Dendritic cell treated with granulocyte-macrophage colony-stimulating factor and Interleukin-4, amounts not matched to agents 40 ng/mL and 50 ng/mL, for 4 days (primary cell): Measurements from ENCODE around the gene SETBP1.

ENCODE experiments used
- H3K27ac Mint-ChIP-seq: one replicate; pipeline ENCODE4 v1.8.0; 2022; ENCODE audit warnings: mild to moderate bottlenecking, mixed read lengths
- H3K27me3 Mint-ChIP-seq: one replicate; pipeline ENCODE4 v1.8.0; 2022; ENCODE audit warnings: mild to moderate bottlenecking, mixed read lengths
- H3K36me3 Mint-ChIP-seq: one replicate; pipeline ENCODE4 v1.8.0; 2022; ENCODE audit warnings: low read depth, mixed read lengths
- H3K4me1 Mint-ChIP-seq: one replicate; pipeline ENCODE4 v1.8.0; 2022; ENCODE audit warnings: low read depth, mixed read lengths
- H3K4me3 Mint-ChIP-seq: one replicate; pipeline ENCODE4 v1.8.0; 2022; ENCODE audit warnings: mild to moderate bottlenecking, moderate library complexity, mixed read lengths
- H3K9me3 Mint-ChIP-seq: one replicate; pipeline ENCODE4 v1.8.0; 2022; ENCODE audit warnings: mixed read lengths
- intact Hi-C: fragments of 100-400 bp; cut with micrococcal nuclease; formaldehyde crosslinking; loops from one replicate; pipeline ENCODE4 v1.15.0; 2022

SETBP1 gene

DNA sequence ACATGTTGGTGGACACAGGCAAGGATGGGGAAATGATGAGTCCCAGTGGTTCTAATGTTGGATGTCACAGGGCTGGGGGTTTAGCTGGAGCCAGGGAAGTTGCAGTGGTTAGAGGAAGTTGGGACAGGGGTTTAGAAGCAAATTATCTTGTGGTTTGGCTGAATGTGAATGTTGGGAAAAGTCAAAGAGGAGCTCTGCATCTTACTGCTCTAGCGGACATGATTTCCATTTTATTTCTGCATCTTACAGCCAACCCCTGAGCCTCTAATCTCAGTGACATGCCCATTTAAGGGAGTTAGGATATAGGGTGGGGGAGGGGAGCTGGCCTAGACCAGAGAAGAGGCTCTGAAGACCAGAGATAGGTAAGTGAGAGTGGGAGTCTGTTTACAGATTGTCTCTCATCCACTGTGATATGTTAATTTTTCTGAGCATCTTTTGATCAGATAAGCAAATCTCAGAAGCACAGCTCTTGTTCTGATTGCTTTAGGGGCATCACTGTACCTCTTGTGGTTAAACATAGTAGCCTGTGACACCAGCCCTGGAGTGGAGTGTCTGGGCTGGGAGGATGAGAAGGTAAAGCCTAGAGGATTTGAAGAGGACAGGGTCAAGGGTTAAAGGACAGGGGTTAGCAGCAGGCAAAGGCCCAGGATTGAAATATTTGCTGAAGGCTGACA is 43.6 kb downstream of the SETBP1 start:
- Mint-ChIP-seq H3K9me3 (no peaks in the 10 kb centered on the region), H3K4me3 (no peak overlapping the region), H3K27me3 (peaks cover 81% of the 10 kb centered on the region), H3K4me1 (peaks cover 47% of the 10 kb centered on the region), H3K27ac (no peak overlapping the region), H3K36me3 (no peaks in the 10 kb centered on the region)
- intact Hi-C loops, result no loop called here

DNA sequence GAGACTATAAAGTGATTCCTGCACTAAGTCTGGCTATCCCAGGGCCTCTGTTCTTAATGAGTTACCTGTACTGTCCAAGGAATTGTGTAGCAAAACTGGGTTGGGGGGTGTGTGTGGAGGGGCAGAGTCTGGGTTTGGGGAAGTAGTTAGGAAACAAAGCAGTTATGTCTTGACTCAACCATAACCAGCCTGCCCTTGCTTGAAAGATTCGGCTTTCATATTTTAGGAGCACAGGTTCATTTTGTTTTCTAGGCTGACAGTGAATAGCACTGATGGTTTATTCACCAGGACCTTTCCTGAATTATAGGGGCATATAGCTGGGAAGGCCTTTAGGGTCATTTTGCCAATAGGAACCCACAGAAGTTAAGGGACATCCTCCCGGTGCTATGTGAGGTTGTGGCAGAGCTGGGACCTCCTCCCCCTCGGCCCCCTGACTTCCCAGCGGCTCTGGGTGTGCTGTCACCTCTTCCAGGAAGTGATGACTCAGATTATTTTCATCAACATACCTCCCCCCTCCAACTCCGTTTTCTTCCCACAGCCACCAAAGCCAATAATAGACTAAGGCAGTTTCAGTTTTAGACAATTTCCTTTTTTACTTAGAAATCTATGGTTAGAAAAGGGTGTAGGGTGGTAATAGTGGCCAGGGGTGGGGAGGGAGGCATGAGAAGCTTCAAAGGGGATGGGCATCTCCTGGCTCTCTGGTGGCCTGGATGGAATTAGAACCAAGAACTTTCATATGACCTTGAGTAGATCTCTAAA is 44.8 kb downstream of the SETBP1 start:
- intact Hi-C loops, result loop anchor here (5.0 kb wide), 1 partner anchor 42 kb away; no protein-coding TSS in a partner anchor
- Mint-ChIP-seq H3K9me3 (no peaks in the 10 kb centered on the region), H3K27me3 (peaks cover 81% of the 10 kb centered on the region), H3K36me3 (no peaks in the 10 kb centered on the region), H3K27ac (no peak overlapping the region), H3K4me1 (peaks cover 50% of the 10 kb centered on the region), H3K4me3 (no peak overlapping the region)

DNA sequence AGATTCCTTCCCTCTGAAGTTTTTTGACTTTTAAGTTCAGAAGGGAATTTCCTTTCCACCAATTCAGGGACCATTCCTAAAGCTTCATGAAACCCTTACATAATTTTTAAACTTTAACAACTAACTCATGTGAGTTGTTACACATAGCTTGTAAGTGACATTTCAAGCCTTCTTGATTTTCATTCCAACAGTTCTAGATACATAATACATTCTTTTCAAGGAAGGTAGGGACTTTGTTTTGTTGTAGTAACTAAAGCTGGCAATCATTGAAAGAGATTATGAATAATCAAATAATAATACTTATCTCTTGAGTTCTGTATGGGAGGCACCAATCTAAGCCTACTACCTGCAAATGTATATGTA is 45.4 kb downstream of the SETBP1 start:
- no peak overlapping the region for H3K27ac Mint-ChIP-seq
- H3K4me1 Mint-ChIP-seq, result peaks cover 56% of the 10 kb centered on the region
- intact Hi-C loops, result loop anchor here (5.0 kb wide), 1 partner anchor 41 kb away; no protein-coding TSS in a partner anchor
- H3K9me3 Mint-ChIP-seq, result no peaks in the 10 kb centered on the region
- H3K27me3 Mint-ChIP-seq, result peaks cover 82% of the 10 kb centered on the region
- H3K36me3 Mint-ChIP-seq, result no peaks in the 10 kb centered on the region
- H3K4me3 Mint-ChIP-seq, result no peak overlapping the region

DNA sequence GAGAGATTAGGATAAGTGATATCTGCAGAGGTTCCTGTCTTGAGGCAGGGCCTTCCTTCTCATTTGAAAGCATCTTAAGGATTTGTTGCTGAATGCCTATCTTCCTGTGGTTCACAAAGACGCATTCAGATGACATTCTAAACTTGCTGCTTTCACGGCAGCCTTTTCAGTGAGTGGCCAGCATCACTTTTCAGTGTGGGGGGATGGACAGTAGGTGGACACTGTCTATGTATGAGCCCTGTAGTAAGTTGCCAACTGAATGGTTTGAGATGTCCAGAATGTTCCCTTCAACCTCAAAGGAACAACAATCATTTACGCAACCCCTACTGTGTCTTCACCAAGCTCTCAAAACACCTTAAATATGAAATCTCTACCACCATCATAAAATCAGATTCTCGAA is 46.6 kb downstream of the SETBP1 start:
- Mint-ChIP-seq H3K27ac (no peak overlapping the region), H3K4me1 (peaks cover 61% of the 10 kb centered on the region), H3K27me3 (peaks cover 84% of the 10 kb centered on the region), H3K36me3 (no peaks in the 10 kb centered on the region), H3K9me3 (no peaks in the 10 kb centered on the region), H3K4me3 (no peak overlapping the region)
- intact Hi-C loops, result loop anchor here (5.0 kb wide), 1 partner anchor 40 kb away; no protein-coding TSS in a partner anchor

DNA sequence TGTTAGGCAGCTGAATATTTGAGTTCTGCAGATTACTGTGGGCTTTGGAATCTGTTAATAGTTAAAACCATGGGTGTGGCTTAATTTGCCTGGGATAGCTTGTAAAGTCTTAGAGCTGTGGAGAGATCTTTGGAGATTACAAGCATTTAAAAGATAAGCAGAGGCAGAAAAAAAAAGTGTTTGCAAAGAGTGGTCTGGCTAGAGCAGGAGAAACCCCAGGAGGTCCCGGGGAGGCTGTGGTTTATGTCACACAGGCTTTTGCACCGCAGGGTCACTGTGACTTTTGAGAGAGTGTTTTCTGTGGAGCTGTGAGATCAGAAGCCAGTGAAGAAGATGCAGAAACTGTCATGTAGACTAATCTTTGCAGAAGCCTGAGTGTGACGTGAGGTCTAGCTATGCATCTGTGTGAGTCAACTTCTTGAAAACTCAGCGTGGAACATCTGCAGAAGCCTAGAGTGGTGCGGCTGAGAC is 49.0 kb downstream of the SETBP1 start:
- peaks cover 64% of the 10 kb centered on the region for H3K4me1 Mint-ChIP-seq
- H3K9me3 Mint-ChIP-seq, result no peaks in the 10 kb centered on the region
- peaks cover 84% of the 10 kb centered on the region for H3K27me3 Mint-ChIP-seq
- H3K36me3 Mint-ChIP-seq, result no peaks in the 10 kb centered on the region
- no peak overlapping the region for H3K27ac Mint-ChIP-seq
- H3K4me3 Mint-ChIP-seq, result no peak overlapping the region
- intact Hi-C loops, result loop anchor here (5.0 to 10.0 kb wide), 2 partner anchors 38 to 45 kb away; partner anchors contain the start of gene SETBP1

DNA sequence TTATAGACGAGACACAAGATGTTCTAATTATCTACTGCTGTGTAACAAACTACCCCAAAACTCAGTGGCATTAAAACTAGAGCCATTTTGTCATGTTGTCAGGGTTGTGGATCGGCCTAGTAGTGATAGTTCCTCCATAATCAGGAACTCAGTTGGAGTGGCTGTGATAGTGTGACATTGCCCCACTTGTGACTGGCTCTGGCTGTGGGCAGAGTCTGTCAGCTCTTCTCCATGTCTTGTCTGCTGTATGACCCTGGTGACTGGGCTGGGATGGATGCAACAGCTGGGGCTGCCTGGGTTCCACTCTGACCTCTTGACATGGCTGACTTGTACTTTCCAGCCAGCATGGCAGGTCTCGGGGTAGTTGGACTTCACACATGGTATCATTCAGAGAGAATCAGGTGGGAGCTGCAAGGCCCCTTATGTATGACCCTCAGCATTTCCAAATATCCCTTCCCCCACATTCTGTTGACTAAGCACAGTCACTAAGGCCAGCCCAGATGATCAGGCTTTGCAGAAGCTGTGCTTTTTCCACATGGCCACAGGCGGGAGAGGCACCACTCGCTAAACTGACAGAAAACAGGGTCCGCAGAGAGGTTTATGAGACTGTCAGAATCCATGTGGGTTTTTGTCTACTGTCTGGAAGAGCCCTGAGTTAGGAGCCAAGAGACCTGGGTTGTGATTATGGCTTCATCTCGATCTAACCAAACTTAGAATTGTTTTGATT is 50.3 kb downstream of the SETBP1 start:
- Mint-ChIP-seq H3K27ac (no peak overlapping the region), H3K36me3 (no peaks in the 10 kb centered on the region), H3K27me3 (peaks cover 91% of the 10 kb centered on the region), H3K4me1 (peaks cover 58% of the 10 kb centered on the region), H3K4me3 (no peak overlapping the region), H3K9me3 (no peaks in the 10 kb centered on the region)
- intact Hi-C loops, result loop anchor here (10.0 kb wide), 1 partner anchor 46 kb away; the partner anchor contains the start of gene SETBP1

DNA sequence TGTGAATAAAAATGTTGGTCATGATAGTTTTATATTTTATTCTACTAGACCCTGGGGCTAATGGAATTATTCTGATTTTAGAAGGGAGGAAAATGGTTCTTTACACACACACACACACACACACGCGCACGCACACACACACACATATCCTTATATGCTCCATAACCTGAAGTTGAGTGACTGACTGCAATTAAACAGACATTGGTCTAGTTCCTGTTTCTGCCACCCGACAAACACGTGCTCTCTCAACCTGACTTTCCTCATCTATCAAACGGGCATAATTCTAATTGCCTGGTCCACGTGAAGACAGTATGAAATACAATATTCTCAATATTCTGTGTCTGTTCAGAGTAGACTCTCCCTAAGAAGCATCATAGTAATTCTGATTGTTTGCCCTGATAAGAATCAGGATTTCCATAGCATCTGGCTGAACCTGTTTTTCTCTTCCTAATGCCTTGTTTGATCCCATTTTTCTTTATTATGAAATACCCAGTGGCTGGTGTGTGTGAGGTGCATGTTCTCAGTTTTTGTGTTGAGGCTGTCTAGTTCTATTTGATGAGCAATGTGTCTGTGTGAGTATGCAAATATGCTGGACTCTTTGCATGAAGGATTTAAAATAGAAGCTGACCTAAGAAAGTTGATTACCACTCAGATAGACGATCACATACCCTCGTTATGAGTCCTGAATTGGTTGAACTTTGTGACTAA is 51.0 kb downstream of the SETBP1 start:
- Mint-ChIP-seq H3K27me3 (peaks cover 94% of the 10 kb centered on the region), H3K36me3 (no peaks in the 10 kb centered on the region), H3K4me1 (peaks cover 56% of the 10 kb centered on the region)

DNA sequence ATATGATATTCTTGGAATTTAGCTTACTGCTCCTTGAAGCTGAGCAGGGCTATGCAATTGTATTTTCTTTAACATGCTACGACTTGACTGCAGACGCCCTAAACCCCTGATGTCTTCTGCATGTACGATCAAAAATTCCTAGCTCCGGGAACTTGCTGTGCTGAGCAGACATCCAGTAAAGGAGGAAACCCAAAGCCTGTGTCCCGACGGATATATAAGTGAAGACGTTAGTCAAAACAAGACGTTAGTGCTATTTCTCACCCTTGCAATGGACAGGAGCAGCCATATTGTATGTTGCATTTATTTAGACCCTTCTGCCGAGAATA is 51.5 kb downstream of the SETBP1 start:
- no peak overlapping the region for H3K27ac Mint-ChIP-seq
- H3K27me3 Mint-ChIP-seq, result peaks cover 94% of the 10 kb centered on the region
- no peak overlapping the region for H3K4me3 Mint-ChIP-seq
- H3K9me3 Mint-ChIP-seq, result no peaks in the 10 kb centered on the region
- no peaks in the 10 kb centered on the region for H3K36me3 Mint-ChIP-seq
- peaks cover 60% of the 10 kb centered on the region for H3K4me1 Mint-ChIP-seq
- intact Hi-C loops, result loop anchor here (10.0 kb wide), 1 partner anchor 47 kb away; the partner anchor contains the start of gene SETBP1

More for the DNA sequence above, 51.0 kb downstream of the SETBP1 start:
- Mint-ChIP-seq H3K9me3 (no peaks in the 10 kb centered on the region), H3K4me3 (no peak overlapping the region), H3K27ac (no peak overlapping the region)
- intact Hi-C loops, result loop anchor here (10.0 kb wide), 1 partner anchor 47 kb away; the partner anchor contains the start of gene SETBP1

DNA sequence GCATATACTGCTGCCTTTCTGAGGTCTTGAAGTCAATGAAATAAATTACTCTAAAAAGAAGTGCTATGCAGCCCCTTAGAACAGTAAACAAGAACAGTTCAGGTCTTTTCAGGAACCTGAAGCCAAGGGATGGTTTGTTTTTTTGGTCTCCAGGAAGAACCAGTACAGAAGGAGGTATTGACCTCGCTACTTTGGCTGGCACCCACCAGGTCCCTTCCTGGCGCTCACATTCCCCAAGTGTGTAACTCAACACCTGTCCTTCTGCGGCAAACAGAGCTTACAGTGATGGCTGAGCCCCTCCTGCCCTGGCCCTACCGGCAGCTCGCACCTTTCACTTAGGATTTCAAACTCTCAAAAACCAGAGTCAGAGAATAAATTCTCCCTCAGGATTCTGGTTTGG is 51.9 kb downstream of the SETBP1 start:
- no peaks in the 10 kb centered on the region for H3K36me3 Mint-ChIP-seq
- intact Hi-C loops, result loop anchor here (10.0 kb wide), 1 partner anchor 48 kb away; the partner anchor contains the start of gene SETBP1
- no peak overlapping the region for H3K27ac Mint-ChIP-seq
- peaks cover 93% of the 10 kb centered on the region for H3K27me3 Mint-ChIP-seq
- peaks cover 60% of the 10 kb centered on the region for H3K4me1 Mint-ChIP-seq
- H3K9me3 Mint-ChIP-seq, result no peaks in the 10 kb centered on the region
- no peak overlapping the region for H3K4me3 Mint-ChIP-seq

DNA sequence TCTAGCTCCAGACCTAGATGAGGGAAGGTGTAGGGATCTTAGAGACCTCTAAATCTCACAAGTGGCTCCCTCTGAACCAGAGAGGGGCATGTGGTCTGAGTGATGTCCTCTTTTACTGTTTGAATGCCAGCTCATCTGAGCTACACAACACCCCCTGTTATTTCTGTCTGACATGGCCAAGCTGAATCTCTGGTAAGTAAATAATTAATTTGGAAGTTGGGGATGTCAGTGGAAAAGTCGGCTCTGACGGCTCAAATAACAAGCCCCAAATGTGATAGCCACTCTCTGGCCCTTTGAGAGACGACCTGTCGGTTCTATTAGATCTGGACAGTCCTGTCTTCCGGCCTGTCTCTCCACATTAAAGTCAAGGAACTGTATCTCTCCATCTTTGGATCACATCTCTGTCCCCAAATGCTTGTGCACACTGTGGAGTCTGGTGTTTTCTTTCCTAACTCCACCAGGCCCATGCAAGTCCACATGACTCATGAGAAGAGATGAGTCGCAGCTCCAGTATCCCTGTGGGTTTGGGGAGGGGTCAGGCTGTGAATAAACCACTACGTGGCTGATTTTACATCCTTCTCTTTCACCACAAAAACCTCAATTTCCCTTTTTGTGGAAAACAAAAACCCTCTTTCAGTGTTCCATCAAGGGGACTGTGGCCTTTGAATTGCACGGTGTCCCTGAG is 52.5 kb downstream of the SETBP1 start:
- Mint-ChIP-seq H3K4me3 (no peak overlapping the region), H3K36me3 (no peaks in the 10 kb centered on the region), H3K9me3 (no peaks in the 10 kb centered on the region), H3K4me1 (peaks cover 60% of the 10 kb centered on the region), H3K27ac (no peak overlapping the region), H3K27me3 (peaks cover 93% of the 10 kb centered on the region)
- intact Hi-C loops, result loop anchor here (10.0 kb wide), 1 partner anchor 48 kb away; the partner anchor contains the start of gene SETBP1

DNA sequence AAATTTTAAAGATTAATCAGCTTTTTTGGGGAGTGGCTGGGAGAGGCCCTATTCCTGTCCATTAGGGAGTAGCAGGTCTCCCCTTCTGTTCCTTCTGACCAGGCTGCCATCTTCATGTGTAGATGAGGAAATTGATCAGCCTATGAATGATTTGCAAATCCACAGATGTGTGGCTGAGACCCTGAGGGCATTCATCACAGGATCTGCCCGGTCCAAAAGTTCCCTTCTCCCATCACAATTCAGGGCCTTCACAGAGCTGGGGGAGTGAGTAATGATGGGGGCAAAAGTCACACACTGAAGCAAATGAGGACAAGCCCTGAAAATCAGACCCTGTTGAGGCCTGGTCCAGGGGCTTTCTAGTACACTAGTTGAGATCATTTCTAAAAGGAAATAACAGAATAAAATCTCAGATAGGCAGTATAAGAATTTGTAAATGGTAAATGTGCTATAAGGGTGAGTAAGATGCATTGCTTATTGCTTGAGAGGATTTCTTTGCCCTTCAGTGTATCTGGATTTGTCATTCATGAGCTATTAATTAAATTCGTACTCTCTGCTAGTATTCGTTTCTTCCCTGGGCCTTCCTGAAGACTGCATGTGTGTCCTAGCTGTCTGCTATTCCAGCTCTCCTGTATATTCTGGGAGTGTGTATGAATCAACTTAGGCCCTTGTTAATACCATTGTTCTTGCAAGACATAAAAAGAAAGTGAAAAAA is 53.2 kb downstream of the SETBP1 start:
- intact Hi-C loops, result loop anchor here (10.0 kb wide), 1 partner anchor 49 kb away; the partner anchor contains the start of gene SETBP1
- Mint-ChIP-seq H3K27me3 (peaks cover 91% of the 10 kb centered on the region), H3K36me3 (no peaks in the 10 kb centered on the region)

DNA sequence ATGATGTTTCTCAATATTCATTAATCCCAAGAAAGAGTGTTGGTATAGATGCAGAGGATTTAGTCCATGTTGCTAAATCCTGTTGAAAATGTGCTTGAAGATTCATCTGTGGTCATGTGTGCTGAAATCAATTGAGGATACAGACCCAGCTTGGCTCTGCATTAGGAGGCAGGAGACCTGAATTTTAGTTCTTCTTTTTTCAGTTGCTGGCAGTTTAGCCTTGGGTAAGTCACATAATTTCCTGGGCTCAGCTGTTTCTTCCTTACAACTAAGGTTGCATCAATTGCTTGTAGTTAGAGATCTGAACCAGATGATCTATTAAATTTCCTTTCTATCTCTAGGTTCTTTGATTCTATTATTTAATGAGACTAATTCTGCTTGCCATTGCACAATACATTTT is 54.4 kb downstream of the SETBP1 start:
- H3K4me3 Mint-ChIP-seq, result no peak overlapping the region
- no peaks in the 10 kb centered on the region for H3K36me3 Mint-ChIP-seq
- H3K9me3 Mint-ChIP-seq, result no peaks in the 10 kb centered on the region
- H3K27me3 Mint-ChIP-seq, result peaks cover 91% of the 10 kb centered on the region
- intact Hi-C loops, result loop anchor here (10.0 kb wide), 1 partner anchor 50 kb away; the partner anchor contains the start of gene SETBP1
- peaks cover 55% of the 10 kb centered on the region for H3K4me1 Mint-ChIP-seq
- H3K27ac Mint-ChIP-seq, result no peak overlapping the region

More for the DNA sequence above, 53.2 kb downstream of the SETBP1 start:
- H3K4me1 Mint-ChIP-seq, result peaks cover 55% of the 10 kb centered on the region
- H3K27ac Mint-ChIP-seq, result no peak overlapping the region
- H3K9me3 Mint-ChIP-seq, result no peaks in the 10 kb centered on the region
- H3K4me3 Mint-ChIP-seq, result no peak overlapping the region
